ENCODE results near the gene PTPRD. TPM values are rescaled to one million over a fixed set of nuclear protein-coding genes. Genes with fewer than 3 reads are reported as not detected.

Gene PTPRD
- total and polyA plus RNA-seq, 2 of the 4 experiments (the other 2 are of a cell fraction), result 0.07 to 0.18 TPM

- no peak overlapping the region for H4K8ac ChIP-seq (ENCODE audit: low read depth in 2 of 2, low read length in 2 of 2)
- CTCF ChIA-PET, result no interaction called here
- no CpG with 5 or more reads among the region's 2 CpGs for WGBS, 2 experiments (ENCODE audit: extremely low coverage in 2 of 2, insufficient read length in 1 of 2)
- H4K5ac ChIP-seq (ENCODE audit: low read depth, low read length), result no peak overlapping the region
- H2BK15ac ChIP-seq (ENCODE audit: low read depth, low read length), result no peak overlapping the region
- intact Hi-C loops (cut with micrococcal nuclease), result no loop called here
- no peak overlapping the region for H2BK20ac ChIP-seq (ENCODE audit: low read depth, low read length)
- peaks cover 2% of the 10 kb centered on the region; the same call in 1 of the 2 replicates for H3K9me3 ChIP-seq (ENCODE audit: control insufficient read depth, insufficient read depth, low read length)
- BruUV-seq (replicated peaks), result no TSS peak
- H2AK9ac ChIP-seq (replicated peaks; ENCODE audit: low read depth, low read length, poor library complexity), result no peak overlapping the region
- H3K4me3 ChIP-seq (ENCODE audit: insufficient read depth, low read depth, low read length), result no peak overlapping the region
- H2AFZ ChIP-seq (replicated peaks; ENCODE audit: low read length, poor library complexity), result no peak overlapping the region
- no peak overlapping the region for H3K14ac ChIP-seq (replicated peaks; ENCODE audit: low read depth, low read length)
- in situ Hi-C loops (cut with MboI; ENCODE audit: low sequenced_read_pairs), result no loop called here
- H3K56ac ChIP-seq (ENCODE audit: extremely low read depth, insufficient read depth, low read length), result no peak overlapping the region
- no peak overlapping the region for H2BK120ac ChIP-seq (ENCODE audit: low read depth, low read length)
- no peak overlapping the region for H3K4me2 ChIP-seq (ENCODE audit: low read depth, low read length)
- H3K27me3 ChIP-seq (ENCODE audit: control insufficient read depth, insufficient read depth, low read length), result no peaks in the 10 kb centered on the region
- dilution Hi-C loops (cut with HindIII; ENCODE audit: low sequenced_read_pairs, unreplicated experiment), result no loop called here
- no peak overlapping the region for H3K9ac ChIP-seq (ENCODE audit: low read depth, low read length)
- no peak overlapping the region for H3K27ac ChIP-seq (ENCODE audit: insufficient read depth, low read length)
- H3K4me1 ChIP-seq (ENCODE audit: control insufficient read depth, insufficient read depth, low read length), result no peaks in the 10 kb centered on the region
- DNase-seq (no peak), ATAC-seq (ENCODE audit: low read depth) (no peak)
- H2BK5ac ChIP-seq (ENCODE audit: low read depth, low read length, poor library complexity, severe bottlenecking), result no peak overlapping the region
- H3K23ac ChIP-seq (ENCODE audit: low read depth, low read length), result no peak overlapping the region
- no peaks in the 10 kb centered on the region for H4K20me1 ChIP-seq (ENCODE audit: insufficient read depth, low read length)
- H3K36me3 ChIP-seq (ENCODE audit: control insufficient read depth, insufficient read depth, low read length), result no peaks in the 10 kb centered on the region
- H3K18ac ChIP-seq (ENCODE audit: low read depth, low read length), result no peak overlapping the region
- no peaks in the 10 kb centered on the region for H3K9me1 ChIP-seq (ENCODE audit: insufficient read depth, low read length)
- H3K4ac ChIP-seq (ENCODE audit: low read depth, low read length), result no peak overlapping the region
- no peak overlapping the region for H2AK5ac ChIP-seq (ENCODE audit: low read depth, low read length)
- H3K79me1 ChIP-seq (ENCODE audit: low read depth in 1 of 2, low read length in 2 of 2), result no peaks in the 10 kb centered on the region
- TF ChIP-seq CHD1 (IDR thresholded peaks at IDR 0.05; ENCODE audit: low read depth, low read length) (no peak), MAFK (IDR thresholded peaks at IDR 0.05; ENCODE audit: low read depth, low read length) (no peak), MAZ (IDR thresholded peaks at IDR 0.05; ENCODE audit: borderline replicate concordance, low read depth, low read length) (no peak), MXI1 (IDR thresholded peaks at IDR 0.05; ENCODE audit: borderline replicate concordance, low read depth, low read length) (no peak), RAD21 (IDR thresholded peaks at IDR 0.05; ENCODE audit: low read length) (no peak), NFE2L2 (IDR thresholded peaks at IDR 0.05; ENCODE audit: low read depth, low read length) (no peak), SMC3 (IDR thresholded peaks at IDR 0.05; ENCODE audit: low read depth, low read length) (no peak), POLR2A (IDR thresholded peaks at IDR 0.05; ENCODE audit: low read depth, low read length) (no peak), CEBPB (IDR thresholded peaks at IDR 0.05; ENCODE audit: low read depth, low read length) (no peak), RFX5 (IDR thresholded peaks at IDR 0.05; ENCODE audit: low read depth, low read length) (no peak), FOS (IDR thresholded peaks at IDR 0.05; ENCODE audit: low read depth, low read length) (no peak), RCOR1 (IDR thresholded peaks at IDR 0.05; ENCODE audit: insufficient replicate concordance, low read length) (no peak), BHLHE40 (IDR thresholded peaks at IDR 0.05; ENCODE audit: low read depth, low read length) (no peak)
- TF ChIP-seq, protein P1, sequence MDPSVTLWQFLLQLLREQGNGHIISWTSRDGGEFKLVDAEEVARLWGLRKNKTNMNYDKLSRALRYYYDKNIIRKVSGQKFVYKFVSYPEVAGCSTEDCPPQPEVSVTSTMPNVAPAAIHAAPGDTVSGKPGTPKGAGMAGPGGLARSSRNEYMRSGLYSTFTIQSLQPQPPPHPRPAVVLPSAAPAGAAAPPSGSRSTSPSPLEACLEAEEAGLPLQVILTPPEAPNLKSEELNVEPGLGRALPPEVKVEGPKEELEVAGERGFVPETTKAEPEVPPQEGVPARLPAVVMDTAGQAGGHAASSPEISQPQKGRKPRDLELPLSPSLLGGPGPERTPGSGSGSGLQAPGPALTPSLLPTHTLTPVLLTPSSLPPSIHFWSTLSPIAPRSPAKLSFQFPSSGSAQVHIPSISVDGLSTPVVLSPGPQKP (IDR thresholded peaks at IDR 0.05; ENCODE audit: borderline replicate concordance, low read depth, low read length), result no peak
- TF ChIP-seq, protein P2, sequence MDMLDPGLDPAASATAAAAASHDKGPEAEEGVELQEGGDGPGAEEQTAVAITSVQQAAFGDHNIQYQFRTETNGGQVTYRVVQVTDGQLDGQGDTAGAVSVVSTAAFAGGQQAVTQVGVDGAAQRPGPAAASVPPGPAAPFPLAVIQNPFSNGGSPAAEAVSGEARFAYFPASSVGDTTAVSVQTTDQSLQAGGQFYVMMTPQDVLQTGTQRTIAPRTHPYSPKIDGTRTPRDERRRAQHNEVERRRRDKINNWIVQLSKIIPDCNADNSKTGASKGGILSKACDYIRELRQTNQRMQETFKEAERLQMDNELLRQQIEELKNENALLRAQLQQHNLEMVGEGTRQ (IDR thresholded peaks at IDR 0.05; ENCODE audit: low read depth, low read length), result no peak
- TF ChIP-seq, protein P3, sequence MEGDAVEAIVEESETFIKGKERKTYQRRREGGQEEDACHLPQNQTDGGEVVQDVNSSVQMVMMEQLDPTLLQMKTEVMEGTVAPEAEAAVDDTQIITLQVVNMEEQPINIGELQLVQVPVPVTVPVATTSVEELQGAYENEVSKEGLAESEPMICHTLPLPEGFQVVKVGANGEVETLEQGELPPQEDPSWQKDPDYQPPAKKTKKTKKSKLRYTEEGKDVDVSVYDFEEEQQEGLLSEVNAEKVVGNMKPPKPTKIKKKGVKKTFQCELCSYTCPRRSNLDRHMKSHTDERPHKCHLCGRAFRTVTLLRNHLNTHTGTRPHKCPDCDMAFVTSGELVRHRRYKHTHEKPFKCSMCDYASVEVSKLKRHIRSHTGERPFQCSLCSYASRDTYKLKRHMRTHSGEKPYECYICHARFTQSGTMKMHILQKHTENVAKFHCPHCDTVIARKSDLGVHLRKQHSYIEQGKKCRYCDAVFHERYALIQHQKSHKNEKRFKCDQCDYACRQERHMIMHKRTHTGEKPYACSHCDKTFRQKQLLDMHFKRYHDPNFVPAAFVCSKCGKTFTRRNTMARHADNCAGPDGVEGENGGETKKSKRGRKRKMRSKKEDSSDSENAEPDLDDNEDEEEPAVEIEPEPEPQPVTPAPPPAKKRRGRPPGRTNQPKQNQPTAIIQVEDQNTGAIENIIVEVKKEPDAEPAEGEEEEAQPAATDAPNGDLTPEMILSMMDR (conservative IDR thresholded peaks at IDR 0.05; ENCODE audit: low read depth, low read length), result no peak
- no peak overlapping the region for H4K91ac ChIP-seq (ENCODE audit: insufficient read depth, low read depth, low read length)
- POLR2A ChIA-PET (ENCODE audit: unreplicated experiment), result no interaction called here
Measured at GRCh38 chr9:9774471-9774870, 838.3 kb downstream of the PTPRD start.
